Thyroid gland (tissue), 4 donors: ENCODE data around the gene NUDT22.

ENCODE experiments used
- POLR2A ChIP-seq, 2 donors: fragments of 450-650 bp; IDR thresholded peaks; one replicate each; pipeline ENCODE4 v1.6.1; 2017; ENCODE audit warnings: antibody characterized with exemption in 2 of 2, mild to moderate bottlenecking in 2 of 2, moderate library complexity in 1 of 2
- TF ChIP-seq, protein P1 (sequence below), 6 experiments: fragments of 200-600 bp in 3 of 6; fragments of 450-650 bp in 3 of 6; sonication (generic) in 3 of 6; IDR thresholded peaks; one replicate each; pipeline ENCODE4 v1.5.1; 2016 to 2019; ENCODE audit warnings: antibody characterized with exemption in 6 of 6, mild to moderate bottlenecking in 2 of 6, inconsistent platforms in 1 of 6, moderate library complexity in 1 of 6

DNA sequence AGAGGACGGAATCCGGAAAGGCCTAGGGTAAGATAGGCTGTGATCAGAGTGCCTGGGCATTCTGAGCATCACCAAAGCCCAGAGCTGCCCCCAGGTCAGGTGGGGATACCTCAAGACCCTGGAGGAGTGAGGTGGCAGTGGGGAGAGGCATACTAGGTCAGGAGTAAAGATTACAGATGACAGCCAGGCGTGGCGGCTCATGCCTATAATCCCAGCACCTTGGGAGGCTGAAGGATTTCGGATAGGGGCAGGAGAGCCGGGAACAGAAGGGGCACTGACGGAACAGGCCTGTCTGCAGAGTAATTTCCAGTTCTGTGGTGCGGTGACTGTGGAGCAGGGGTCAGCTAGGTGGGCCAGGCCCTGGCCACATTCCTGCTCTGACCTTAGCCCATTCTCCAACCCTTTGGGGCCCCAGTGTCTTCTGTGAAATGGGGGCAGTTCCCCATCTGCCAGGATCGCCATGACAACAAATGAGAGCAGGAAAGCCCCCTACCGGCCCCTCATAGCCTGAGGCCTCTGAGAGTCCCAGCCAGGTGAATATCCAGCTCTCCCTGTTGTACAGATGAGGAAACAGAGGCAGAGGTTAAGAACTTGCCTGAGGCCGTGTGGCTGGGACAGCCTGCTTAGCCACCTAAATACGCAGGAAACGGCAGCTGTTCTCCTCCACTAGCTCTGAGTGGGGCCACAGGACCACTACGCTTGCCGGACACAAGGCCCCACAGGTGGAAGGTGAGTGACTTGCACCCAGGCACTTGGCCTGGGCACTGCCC is 49.1 kb downstream of the NUDT22 start:
- TF ChIP-seq, protein P1, sequence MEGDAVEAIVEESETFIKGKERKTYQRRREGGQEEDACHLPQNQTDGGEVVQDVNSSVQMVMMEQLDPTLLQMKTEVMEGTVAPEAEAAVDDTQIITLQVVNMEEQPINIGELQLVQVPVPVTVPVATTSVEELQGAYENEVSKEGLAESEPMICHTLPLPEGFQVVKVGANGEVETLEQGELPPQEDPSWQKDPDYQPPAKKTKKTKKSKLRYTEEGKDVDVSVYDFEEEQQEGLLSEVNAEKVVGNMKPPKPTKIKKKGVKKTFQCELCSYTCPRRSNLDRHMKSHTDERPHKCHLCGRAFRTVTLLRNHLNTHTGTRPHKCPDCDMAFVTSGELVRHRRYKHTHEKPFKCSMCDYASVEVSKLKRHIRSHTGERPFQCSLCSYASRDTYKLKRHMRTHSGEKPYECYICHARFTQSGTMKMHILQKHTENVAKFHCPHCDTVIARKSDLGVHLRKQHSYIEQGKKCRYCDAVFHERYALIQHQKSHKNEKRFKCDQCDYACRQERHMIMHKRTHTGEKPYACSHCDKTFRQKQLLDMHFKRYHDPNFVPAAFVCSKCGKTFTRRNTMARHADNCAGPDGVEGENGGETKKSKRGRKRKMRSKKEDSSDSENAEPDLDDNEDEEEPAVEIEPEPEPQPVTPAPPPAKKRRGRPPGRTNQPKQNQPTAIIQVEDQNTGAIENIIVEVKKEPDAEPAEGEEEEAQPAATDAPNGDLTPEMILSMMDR (IDR thresholded peaks at IDR 0.05) = no peak
- no peak for TF ChIP-seq POLR2A (IDR thresholded peaks at IDR 0.05)
